K562 (cell line): ENCODE results near the gene ALDH3B2. TPM values are rescaled to one million over a fixed set of nuclear protein-coding genes. Genes with fewer than 3 reads are reported as not detected.

Source experiments
- CC2D1A ChIP-seq: fragments of 450-650 bp; IDR thresholded peaks from 2 replicates; pipeline ENCODE4 v1.6.1; 2017; ENCODE audit warnings: mild to moderate bottlenecking
- CCNT2 ChIP-seq: IDR thresholded peaks from 2 replicates; pipeline ENCODE4 v1.6.1; 2011; ENCODE audit warnings: borderline replicate concordance, low read depth, mild to moderate bottlenecking, moderate library complexity, mixed read lengths, low read length; ENCODE audit not compliant: insufficient read length; ENCODE audit errors: extremely low read depth
- EHMT2 ChIP-seq: fragments of 450-650 bp; IDR thresholded peaks from 2 replicates; pipeline ENCODE4 v1.6.1; 2018; ENCODE audit warnings: antibody characterized with exemption
- ELK1 ChIP-seq: sonication (generic); formaldehyde crosslinking; IDR thresholded peaks from 2 replicates; pipeline ENCODE4 v1.8.1; 2022; ENCODE audit warnings: missing genetic modification reagents
- GATA2 ChIP-seq: sonication (generic); formaldehyde crosslinking; IDR thresholded peaks from 2 replicates; pipeline ENCODE4 v1.4.0; 2020; ENCODE audit warnings: mild to moderate bottlenecking, missing genetic modification reagents
- HNRNPL ChIP-seq: fragments of 200-400 bp; formaldehyde crosslinking; IDR thresholded peaks from 2 replicates; pipeline ENCODE4 v1.6.1; 2017; ENCODE audit warnings: low read depth, mild to moderate bottlenecking, low read length
- MGA ChIP-seq: fragments of 450-650 bp; IDR thresholded peaks from 2 replicates; pipeline ENCODE4 v1.6.1; 2016; ENCODE audit warnings: mild to moderate bottlenecking, moderate library complexity
- MTA2 ChIP-seq: fragments of 450-650 bp; IDR thresholded peaks from 2 replicates; pipeline ENCODE4 v1.6.1; 2016; ENCODE audit warnings: low read depth
- MTF1 ChIP-seq: fragments of 250-450 bp; sonication (Bioruptor Pico); IDR thresholded peaks from 2 replicates; pipeline ENCODE4 v1.9.0; 2021; ENCODE audit warnings: moderate library complexity, mild to moderate bottlenecking, inconsistent platforms, borderline replicate concordance
- NR4A1 ChIP-seq, 2 experiments: fragments of 250-450 bp in 1 of 2; fragments of 450-650 bp in 1 of 2; sonication (Bioruptor Pico) in 1 of 2; IDR thresholded peaks; 2 replicates each; pipeline versions ENCODE4 v1.4.0 to v1.6.1; 2016 to 2020; ENCODE audit warnings: mild to moderate bottlenecking in 2 of 2, missing compliant biosample characterization in 1 of 2, missing genetic modification characterization in 1 of 2, moderate library complexity in 1 of 2
- PURB ChIP-seq: sonication (generic); formaldehyde crosslinking; IDR thresholded peaks from 2 replicates; pipeline ENCODE4 v1.9.0; 2021; ENCODE audit warnings: low read depth, mild to moderate bottlenecking, missing genetic modification reagents
- SAFB ChIP-seq: fragments of 200-400 bp; formaldehyde crosslinking; IDR thresholded peaks from 2 replicates; pipeline ENCODE4 v1.6.1; 2017; ENCODE audit warnings: low read depth, low read length, borderline replicate concordance
- SNRNP70 ChIP-seq: fragments of 200-400 bp; formaldehyde crosslinking; optimal IDR thresholded peaks from 2 replicates; pipeline ENCODE3; 2017; ENCODE audit warnings: low read depth, low read length
- ZFP36 ChIP-seq: fragments of 150-350 bp; IDR thresholded peaks from 2 replicates; pipeline ENCODE4 v1.6.1; 2018; ENCODE audit warnings: low read length, low read depth; ENCODE audit not compliant: partially characterized antibody
- ZNF23 ChIP-seq: fragments of 250-450 bp; sonication (Bioruptor Pico); IDR thresholded peaks from 2 replicates; pipeline ENCODE4 v1.4.0; 2020; ENCODE audit warnings: mild to moderate bottlenecking
- ZNF431 ChIP-seq: sonication (generic); formaldehyde crosslinking; IDR thresholded peaks from 2 replicates; pipeline ENCODE4 v1.8.0; 2022; ENCODE audit warnings: mild to moderate bottlenecking, missing genetic modification reagents
- polyA plus RNA-seq, 8 experiments: library from polyadenylated mRNA; depleted of rRNA in 4 of 8; stranded (reverse) in 5 of 8; unstranded in 3 of 8; fragments of >200 nt; fragmentation: Nextera tagmentation in 2 of 8; fragmentation: Illumina TruSeq in 1 of 8; extraction: Ambion mirVana in 2 of 8; extraction: Trizol in 1 of 8; gene quantifications; 2 replicates each; pipeline versions ENCODE4 v1.2.1 to v1.2.3, GENCODE V29; 2011 to 2014; ENCODE audit warnings: inconsistent platforms in 1 of 8, missing spikeins in 1 of 8
- total RNA-seq, 7 experiments: library from RNA; depleted of rRNA in 6 of 7; stranded (reverse); fragments of >200 nt in 6 of 7; fragmentation: Illumina TruSeq in 2 of 7; extraction: Trizol in 2 of 7; gene quantifications; 2 replicates each; pipeline versions ENCODE4 v1.2.1 to v1.2.3, GENCODE V29; 2011 to 2021; ENCODE audit warnings: low replicate concordance in 1 of 7

Gene ALDH3B2
- total and polyA plus RNA-seq, 9 of the 15 experiments (the other 6 are each of a cell fraction or from before 2014, with no cell fraction given), result not detected

- TF ChIP-seq GATA2 (CRISPR knock-in tag), result no peak
- peak; percentile 70 for TF ChIP-seq CC2D1A
- TF ChIP-seq NR4A1 (CRISPR knock-in tag; IDR thresholded peaks at IDR 0.05), result peak; percentile 36; the same call in 1 of the 2 replicates
- no peak for TF ChIP-seq NR4A1 (tag; IDR thresholded peaks at IDR 0.05)
- TF ChIP-seq SNRNP70, result no peak
- no peak for TF ChIP-seq PURB (CRISPR knock-in tag)
- peak; percentile 75 for TF ChIP-seq ZNF431 (CRISPR knock-in tag)
- TF ChIP-seq HNRNPL, result no peak
- TF ChIP-seq MTA2, result no peak
- no peak for TF ChIP-seq MTF1 (CRISPR knock-in tag)
- TF ChIP-seq ELK1 (CRISPR knock-in tag), result no peak
- no peak for TF ChIP-seq ZNF23 (CRISPR knock-in tag)
- TF ChIP-seq EHMT2, result no peak
- no peak for TF ChIP-seq MGA
- no peak for TF ChIP-seq ZFP36
- peak; percentile 24; the same call in 1 of the 2 replicates for TF ChIP-seq SAFB
- TF ChIP-seq CCNT2, result peak; percentile 36
These were observed 44.0 kb downstream of the ALDH3B2 start (continued) for GRCh38 chr11:67630228-67630942.
